ENCODE data around the gene FOXM1.

DNA sequence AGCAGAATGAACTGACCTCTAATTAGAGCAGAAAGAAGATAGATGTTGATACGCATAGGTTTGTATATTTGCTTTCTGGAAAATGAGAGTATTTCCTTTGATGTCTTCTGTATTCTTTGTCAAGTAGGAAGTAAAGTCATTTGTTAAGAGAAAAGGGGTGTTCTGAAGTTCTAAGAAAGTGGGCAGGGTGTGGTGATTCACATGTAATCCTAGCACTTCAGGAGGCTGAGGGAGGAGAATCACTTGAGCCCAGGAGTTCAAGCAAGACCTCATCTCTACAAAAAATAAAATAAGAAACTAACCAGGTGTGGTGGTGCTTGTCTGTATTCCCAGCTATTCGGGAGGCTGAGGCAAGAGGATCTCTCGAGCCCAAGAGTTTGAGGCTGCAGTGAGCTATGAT, 2.9 kb upstream of the FOXM1 start:
- TF ChIP-seq, protein P1, sequence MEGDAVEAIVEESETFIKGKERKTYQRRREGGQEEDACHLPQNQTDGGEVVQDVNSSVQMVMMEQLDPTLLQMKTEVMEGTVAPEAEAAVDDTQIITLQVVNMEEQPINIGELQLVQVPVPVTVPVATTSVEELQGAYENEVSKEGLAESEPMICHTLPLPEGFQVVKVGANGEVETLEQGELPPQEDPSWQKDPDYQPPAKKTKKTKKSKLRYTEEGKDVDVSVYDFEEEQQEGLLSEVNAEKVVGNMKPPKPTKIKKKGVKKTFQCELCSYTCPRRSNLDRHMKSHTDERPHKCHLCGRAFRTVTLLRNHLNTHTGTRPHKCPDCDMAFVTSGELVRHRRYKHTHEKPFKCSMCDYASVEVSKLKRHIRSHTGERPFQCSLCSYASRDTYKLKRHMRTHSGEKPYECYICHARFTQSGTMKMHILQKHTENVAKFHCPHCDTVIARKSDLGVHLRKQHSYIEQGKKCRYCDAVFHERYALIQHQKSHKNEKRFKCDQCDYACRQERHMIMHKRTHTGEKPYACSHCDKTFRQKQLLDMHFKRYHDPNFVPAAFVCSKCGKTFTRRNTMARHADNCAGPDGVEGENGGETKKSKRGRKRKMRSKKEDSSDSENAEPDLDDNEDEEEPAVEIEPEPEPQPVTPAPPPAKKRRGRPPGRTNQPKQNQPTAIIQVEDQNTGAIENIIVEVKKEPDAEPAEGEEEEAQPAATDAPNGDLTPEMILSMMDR (IDR thresholded peaks at IDR 0.05), result no peak
- no peak for TF ChIP-seq POLR2A (IDR thresholded peaks at IDR 0.05)
